ENCODE data around the gene FOXA2.

The FOXA2 gene

DNA sequence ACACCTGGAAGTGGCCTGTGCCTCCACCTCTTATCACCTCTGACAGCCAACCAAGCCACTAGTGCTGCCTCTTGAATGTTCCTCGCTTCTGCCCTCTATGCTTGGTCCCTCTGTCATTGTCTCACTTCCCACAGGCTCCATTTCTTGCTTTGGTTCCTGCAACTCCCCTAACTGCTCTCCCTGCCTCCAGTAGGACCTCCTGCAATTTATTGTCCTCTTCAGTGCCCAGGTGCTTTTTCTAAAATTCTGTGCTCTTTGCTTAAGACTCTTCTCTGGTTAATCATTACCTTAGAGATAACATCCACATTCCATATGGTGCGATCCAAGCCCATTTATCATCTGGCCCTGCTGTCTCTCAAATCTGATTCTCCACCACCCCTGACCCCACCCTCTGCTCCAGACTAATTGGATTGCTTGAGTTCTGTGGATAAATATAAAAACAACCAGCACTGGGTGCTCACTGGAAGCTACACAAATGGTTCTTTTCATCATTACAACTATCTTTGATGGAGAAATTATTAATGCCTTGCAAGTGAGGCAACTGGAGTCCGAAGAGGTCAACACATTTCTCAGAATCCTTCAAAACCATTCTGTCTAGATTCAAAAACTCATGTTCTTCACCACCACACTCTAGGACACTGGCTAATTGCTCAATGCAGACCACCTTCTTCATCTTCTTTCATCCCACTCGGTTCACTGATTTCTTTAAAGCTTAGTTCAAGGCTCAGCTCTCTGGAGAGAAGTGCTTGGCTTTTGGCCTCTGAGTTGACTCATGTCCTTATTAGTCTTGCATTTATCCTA is 47.2 kb downstream of the FOXA2 start:
- DNase-seq (ENCODE audit: low read depth, low spot score), result no peak

GRCh38 chr20:22536141-22536828 is 48.1 kb downstream of the FOXA2 start:
- no peak for DNase-seq (ENCODE audit: low read depth, low spot score)

DNA sequence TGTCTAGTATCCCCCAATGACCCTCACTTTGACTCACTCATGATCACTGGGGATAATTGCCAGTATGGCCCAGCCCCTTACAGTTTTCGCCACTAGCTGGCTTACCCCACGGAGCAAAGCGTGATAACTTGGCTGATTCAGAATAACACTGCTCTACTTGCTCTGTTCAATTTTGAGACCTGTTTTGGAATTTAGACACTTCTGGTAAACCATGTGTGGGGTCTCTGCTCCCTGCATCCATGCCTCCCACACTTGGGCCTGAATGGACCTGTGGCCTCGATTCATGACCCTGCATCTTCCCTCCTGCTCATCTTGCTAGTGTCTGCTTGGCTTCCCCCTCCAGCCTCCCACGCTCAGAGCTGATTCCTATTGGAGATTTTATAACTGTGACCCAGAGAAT is 48.9 kb downstream of the FOXA2 start:
- no peak for DNase-seq (ENCODE audit: low read depth, low spot score)

DNA sequence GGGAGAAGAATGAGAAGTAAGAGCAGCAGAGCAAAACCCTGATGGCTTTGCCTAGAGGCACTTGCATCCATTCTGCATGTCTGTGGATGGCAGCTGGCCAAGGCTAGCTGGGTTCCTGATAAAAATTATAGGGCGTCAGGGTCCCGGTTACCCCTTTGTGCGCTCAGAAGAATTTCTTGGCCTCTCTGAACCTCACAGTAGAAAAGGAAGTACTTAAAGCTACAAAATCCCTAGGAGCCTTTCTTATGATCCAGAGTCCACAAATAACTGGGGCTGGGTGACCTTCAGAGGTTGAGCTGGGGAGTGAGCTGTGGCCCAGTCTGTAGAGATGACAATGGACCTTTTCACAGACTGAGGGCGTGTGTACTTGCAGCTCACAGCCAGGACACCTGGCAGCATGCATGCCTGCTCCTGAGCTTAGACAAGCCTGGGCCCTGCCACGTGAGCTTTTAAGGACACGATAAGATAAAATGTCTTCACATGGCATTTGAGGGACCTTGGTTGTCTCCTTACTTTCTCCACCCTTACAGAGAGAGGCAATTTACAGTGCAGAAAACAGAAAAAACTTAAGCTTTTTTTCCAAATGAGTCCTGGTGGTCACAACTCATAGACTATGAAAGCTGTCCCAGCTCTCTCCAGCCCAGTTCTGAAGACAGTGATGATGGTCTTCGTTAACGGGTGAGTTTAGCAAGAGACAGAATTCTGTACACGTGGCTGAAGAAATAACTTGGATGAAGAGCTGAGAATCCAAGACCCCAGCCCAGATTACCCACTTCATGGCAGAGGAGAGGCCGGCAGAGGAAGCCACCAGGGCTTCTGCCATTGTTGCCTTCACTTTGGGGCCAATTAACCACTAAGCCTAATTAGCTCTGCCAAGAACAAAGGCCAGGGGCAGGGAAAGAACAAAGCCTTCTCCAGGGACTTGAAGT is 50.3 kb downstream of the FOXA2 start:
- no peak for DNase-seq (ENCODE audit: low read depth, low spot score)

- no peak for DNase-seq (ENCODE audit: low read depth, low spot score)
Measured at GRCh38 chr20:22532598-22532997, 51.8 kb downstream of the FOXA2 start.

GRCh38 chr20:22531756-22532155 is 52.6 kb downstream of the FOXA2 start:
- DNase-seq (ENCODE audit: low read depth, low spot score), result no peak

- no peak for DNase-seq (ENCODE audit: low read depth, low spot score)
Measured at GRCh38 chr20:22531056-22531615, 53.2 kb downstream of the FOXA2 start.
